ENCODE data around the gene BMPR1A.

BMPR1A gene

GRCh38 chr10:86790394-86790793 lies 34.0 kb downstream of the BMPR1A start:
- no peak for TF ChIP-seq CTCF (conservative IDR thresholded peaks at IDR 0.05; ENCODE audit: low read depth)
- ChIA-PET POLR2A (ENCODE audit: low non-redundant PET) (no interaction called here), CTCF (no interaction called here)
- no peak for DNase-seq (ENCODE audit: low spot score)
- no peak overlapping the region for H3K27ac ChIP-seq

- POLR2A ChIA-PET (ENCODE audit: low non-redundant PET): interaction anchor here (0.7 kb wide), 1 partner anchor 81 kb away, joined by 17 read pairs; no protein-coding TSS in a partner anchor
- DNase-seq (ENCODE audit: low spot score): no peak
- H3K27ac ChIP-seq: no peak overlapping the region
- TF ChIP-seq CTCF (conservative IDR thresholded peaks at IDR 0.05; ENCODE audit: low read depth): no peak
- CTCF ChIA-PET: no interaction called here
These were observed 36.2 kb downstream of the BMPR1A start for GRCh38 chr10:86792461-86793167.

- ChIA-PET CTCF (no interaction called here), POLR2A (ENCODE audit: low non-redundant PET) (no interaction called here)
- TF ChIP-seq CTCF (conservative IDR thresholded peaks at IDR 0.05; ENCODE audit: low read depth): no peak
- DNase-seq (ENCODE audit: low spot score): no peak
- no peak overlapping the region for H3K27ac ChIP-seq
These were observed 37.3 kb downstream of the BMPR1A start for GRCh38 chr10:86793696-86794095.

GRCh38 chr10:86795353-86795752 lies 38.9 kb downstream of the BMPR1A start:
- no peak overlapping the region for H3K27ac ChIP-seq
- ChIA-PET POLR2A (ENCODE audit: low non-redundant PET) (no interaction called here), CTCF (interaction anchor here (0.6 kb wide), 1 partner anchor 242 kb away, joined by 6 read pairs; no protein-coding TSS in a partner anchor)
- TF ChIP-seq CTCF (conservative IDR thresholded peaks at IDR 0.05; ENCODE audit: low read depth): no peak
- peak; percentile 57 for DNase-seq (ENCODE audit: low spot score)

GRCh38 chr10:86798025-86798424 lies 41.6 kb downstream of the BMPR1A start:
- CTCF ChIA-PET: no interaction called here

GRCh38 chr10:86798611-86799010 lies 42.2 kb downstream of the BMPR1A start:
- no peak for TF ChIP-seq CTCF (conservative IDR thresholded peaks at IDR 0.05; ENCODE audit: low read depth)
- DNase-seq (ENCODE audit: low spot score): no peak
- CTCF ChIA-PET: interaction anchor here (0.6 to 0.8 kb wide), 4 partner anchors 44 to 804 kb away, joined by 3 to 5 read pairs (median 4); no protein-coding TSS in a partner anchor
- H3K27ac ChIP-seq: no peak overlapping the region
- POLR2A ChIA-PET (ENCODE audit: low non-redundant PET): no interaction called here

More at GRCh38 chr10:86798025-86798424, 41.6 kb downstream of the BMPR1A start:
- H3K27ac ChIP-seq: no peak overlapping the region
- POLR2A ChIA-PET (ENCODE audit: low non-redundant PET): no interaction called here
- TF ChIP-seq CTCF (conservative IDR thresholded peaks at IDR 0.05; ENCODE audit: low read depth): no peak
- no peak for DNase-seq (ENCODE audit: low spot score)

All from RWPE1 (cell line).